NOMO-1 treated with dmso at 0.1 percent for 144 hours (cell line): ENCODE measurements around the gene KCTD11.

Experiments
- DNase-seq: peaks from one replicate; lab custom pipeline; 2025; ENCODE audit not compliant: unreplicated experiment; lab: John Stamatoyannopoulos, UW

KCTD11 gene

GRCh38 chr17:7351665-7352502, at the start of gene KCTD11:
TSS of gene KCTD11 (plus strand) at chr17:7352162.
- DNase-seq = peak; percentile 30

- DNase-seq = no peak
Observed at GRCh38 chr17:7304179-7304578, 47.8 kb upstream of the KCTD11 start.

GRCh38 chr17:7306911-7307685, 44.9 kb upstream of the KCTD11 start, which contains the start of gene EIF5A:
TSS of gene EIF5A (plus strand) at chr17:7307628. CDS start at chr17:7309636, 2,008 bp downstream.
- DNase-seq = peak; percentile 99

GRCh38 chr17:7307686-7308624, 44.0 kb upstream of the KCTD11 start:
- peak; percentile 35 for DNase-seq

GRCh38 chr17:7308625-7309433, 43.1 kb upstream of the KCTD11 start:
- DNase-seq = peak; percentile 77

GRCh38 chr17:7309628-7310027, 42.3 kb upstream of the KCTD11 start:
- no peak for DNase-seq

GRCh38 chr17:7311110-7311705, 40.8 kb upstream of the KCTD11 start:
- DNase-seq = no peak

- no peak for DNase-seq
Observed at GRCh38 chr17:7312432-7313087, 39.4 kb upstream of the KCTD11 start.

- DNase-seq = no peak
Observed at GRCh38 chr17:7313088-7313889, 38.7 kb upstream of the KCTD11 start.

- no peak for DNase-seq
Observed at GRCh38 chr17:7313890-7314718, 37.9 kb upstream of the KCTD11 start.

GRCh38 chr17:7314719-7315569, 37.0 kb upstream of the KCTD11 start, which contains the start of gene GPS2:
TSS of gene GPS2 (minus strand) at chr17:7315360. CDS start at chr17:7315052, 308 bp downstream.
- peak; percentile 80 for DNase-seq

- DNase-seq = no peak
Observed at GRCh38 chr17:7315570-7316235, 36.3 kb upstream of the KCTD11 start.

GRCh38 chr17:7317161-7317803, 34.7 kb upstream of the KCTD11 start:
- DNase-seq = no peak

- no peak for DNase-seq
Observed at GRCh38 chr17:7318121-7318860, 33.7 kb upstream of the KCTD11 start.

- no peak for DNase-seq
Observed at GRCh38 chr17:7321466-7321865, 30.5 kb upstream of the KCTD11 start.
